ENCODE data around the gene CYLD. TPM values are rescaled to one million over a fixed set of nuclear protein-coding genes. Genes with fewer than 3 reads are reported as not detected.

The CYLD gene
- total RNA-seq, 2 experiments from 2014 or later: 7.4 to 14.9 TPM

DNA sequence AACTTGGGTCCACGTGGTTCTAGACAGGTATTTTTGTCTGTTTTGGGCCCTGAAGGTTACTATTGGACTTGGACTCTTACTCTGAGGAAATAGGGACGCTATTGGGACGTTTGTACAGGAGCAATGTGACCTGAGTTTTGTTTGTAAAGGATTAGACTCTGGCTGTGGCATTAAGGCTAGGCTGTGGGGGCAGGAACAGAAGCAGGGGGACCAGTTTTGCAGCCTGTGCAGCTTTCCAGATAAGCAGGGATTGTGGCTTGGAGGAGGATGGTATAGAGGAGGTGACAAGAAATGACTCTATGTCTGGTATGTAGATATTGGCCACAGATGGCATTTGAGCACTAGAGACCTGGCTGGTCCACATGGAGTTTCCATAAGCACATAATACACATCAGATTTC lies 35.6 kb upstream of the CYLD start:
- Histone ChIP-seq H3K4me1 (ENCODE audit: insufficient read depth, low read length, poor library complexity, severe bottlenecking) (no peaks in the 10 kb centered on the region), H2AFZ (ENCODE audit: low read length) (no peak overlapping the region), H3K36me3 (ENCODE audit: insufficient read depth, low read length) (no peaks in the 10 kb centered on the region), H3K27ac (ENCODE audit: low read depth, low read length, poor library complexity, severe bottlenecking) (no peak overlapping the region), H3K79me2 (ENCODE audit: insufficient read depth, low read depth, low read length) (no peaks in the 10 kb centered on the region), H3K9me3 (ENCODE audit: low read length) (peaks cover 14% of the 10 kb centered on the region; the same call in 1 of the 2 replicates), H3K4me2 (ENCODE audit: low read length) (no peak overlapping the region), H3K4me3 (ENCODE audit: low read depth, low read length, poor library complexity, severe bottlenecking) (no peak overlapping the region), H3K9me2 (ENCODE audit: insufficient read depth, low read length) (no peaks in the 10 kb centered on the region), H4K20me1 (ENCODE audit: insufficient read depth, low read length) (no peaks in the 10 kb centered on the region)
- no TSS peak for BruUV-seq (replicated peaks)
- intact Hi-C loops (cut with micrococcal nuclease; ENCODE audit: unreplicated experiment): no loop called here
- ChIA-PET CTCF (ENCODE audit: unreplicated experiment) (no interaction called here), POLR2A (no interaction called here)
- DNase-seq (ENCODE audit: low spot score): no peak
- no peak for TF ChIP-seq EZH2phosphoT487 (IDR thresholded peaks at IDR 0.05; ENCODE audit: borderline replicate concordance, low read depth, low read length)

DNA sequence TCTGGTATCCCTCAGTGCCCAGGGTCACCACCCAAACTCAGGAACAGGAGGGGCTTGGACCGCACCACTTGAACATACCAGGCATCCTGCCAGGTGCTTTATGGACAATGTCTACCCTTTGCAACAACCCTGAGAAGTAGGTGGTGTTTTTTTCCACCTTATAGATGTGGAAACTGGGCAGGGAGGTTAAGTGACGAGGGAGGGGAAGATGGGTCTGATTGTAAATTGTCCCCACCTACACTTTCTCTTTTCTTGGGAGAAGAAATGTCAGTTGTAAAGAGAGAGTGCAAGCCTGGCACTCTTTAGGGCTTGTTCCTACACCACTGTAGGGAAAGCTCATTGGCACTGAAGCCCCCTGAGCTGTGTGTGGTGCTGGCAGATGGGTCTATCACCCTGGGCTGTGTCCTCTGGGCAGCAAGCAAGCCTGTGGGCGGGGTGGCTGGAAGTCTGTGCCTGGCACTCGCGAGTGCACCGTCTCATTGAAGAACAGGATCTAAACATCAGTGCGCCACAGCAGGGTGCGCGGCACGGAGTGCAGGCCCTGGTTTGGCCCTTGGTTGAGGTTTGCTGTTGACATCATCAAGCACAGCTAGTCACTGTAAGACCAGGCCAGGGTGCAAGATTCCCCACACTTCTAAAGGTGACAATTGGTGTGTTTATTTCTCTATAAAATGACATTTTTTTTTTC lies 33.4 kb upstream of the CYLD start:
- Histone ChIP-seq H3K27ac (ENCODE audit: low read depth, low read length, poor library complexity, severe bottlenecking) (no peak overlapping the region), H3K4me1 (ENCODE audit: insufficient read depth, low read length, poor library complexity, severe bottlenecking) (no peaks in the 10 kb centered on the region), H3K9me2 (ENCODE audit: insufficient read depth, low read length) (no peaks in the 10 kb centered on the region), H3K79me2 (ENCODE audit: insufficient read depth, low read depth, low read length) (no peaks in the 10 kb centered on the region), H3K36me3 (ENCODE audit: insufficient read depth, low read length) (no peaks in the 10 kb centered on the region), H2AFZ (ENCODE audit: low read length) (no peak overlapping the region), H3K9me3 (ENCODE audit: low read length) (peaks cover 14% of the 10 kb centered on the region; the same call in 1 of the 2 replicates), H4K20me1 (ENCODE audit: insufficient read depth, low read length) (no peaks in the 10 kb centered on the region), H3K4me3 (ENCODE audit: low read depth, low read length, poor library complexity, severe bottlenecking) (no peak overlapping the region), H3K4me2 (ENCODE audit: low read length) (no peak overlapping the region)
- POLR2A ChIA-PET: interaction anchor here (0.8 kb wide), 1 partner anchor 10 kb away, joined by 3 read pairs; no protein-coding TSS in a partner anchor
- CTCF ChIA-PET (ENCODE audit: unreplicated experiment): no interaction called here
- no peak for DNase-seq (ENCODE audit: low spot score)
- intact Hi-C loops (cut with micrococcal nuclease; ENCODE audit: unreplicated experiment): no loop called here
- no TSS peak for BruUV-seq (replicated peaks)
- TF ChIP-seq, protein P1, sequence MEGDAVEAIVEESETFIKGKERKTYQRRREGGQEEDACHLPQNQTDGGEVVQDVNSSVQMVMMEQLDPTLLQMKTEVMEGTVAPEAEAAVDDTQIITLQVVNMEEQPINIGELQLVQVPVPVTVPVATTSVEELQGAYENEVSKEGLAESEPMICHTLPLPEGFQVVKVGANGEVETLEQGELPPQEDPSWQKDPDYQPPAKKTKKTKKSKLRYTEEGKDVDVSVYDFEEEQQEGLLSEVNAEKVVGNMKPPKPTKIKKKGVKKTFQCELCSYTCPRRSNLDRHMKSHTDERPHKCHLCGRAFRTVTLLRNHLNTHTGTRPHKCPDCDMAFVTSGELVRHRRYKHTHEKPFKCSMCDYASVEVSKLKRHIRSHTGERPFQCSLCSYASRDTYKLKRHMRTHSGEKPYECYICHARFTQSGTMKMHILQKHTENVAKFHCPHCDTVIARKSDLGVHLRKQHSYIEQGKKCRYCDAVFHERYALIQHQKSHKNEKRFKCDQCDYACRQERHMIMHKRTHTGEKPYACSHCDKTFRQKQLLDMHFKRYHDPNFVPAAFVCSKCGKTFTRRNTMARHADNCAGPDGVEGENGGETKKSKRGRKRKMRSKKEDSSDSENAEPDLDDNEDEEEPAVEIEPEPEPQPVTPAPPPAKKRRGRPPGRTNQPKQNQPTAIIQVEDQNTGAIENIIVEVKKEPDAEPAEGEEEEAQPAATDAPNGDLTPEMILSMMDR (conservative IDR thresholded peaks at IDR 0.05; ENCODE audit: low read length): no peak
- no peak for TF ChIP-seq EZH2phosphoT487 (IDR thresholded peaks at IDR 0.05; ENCODE audit: borderline replicate concordance, low read depth, low read length)

DNA sequence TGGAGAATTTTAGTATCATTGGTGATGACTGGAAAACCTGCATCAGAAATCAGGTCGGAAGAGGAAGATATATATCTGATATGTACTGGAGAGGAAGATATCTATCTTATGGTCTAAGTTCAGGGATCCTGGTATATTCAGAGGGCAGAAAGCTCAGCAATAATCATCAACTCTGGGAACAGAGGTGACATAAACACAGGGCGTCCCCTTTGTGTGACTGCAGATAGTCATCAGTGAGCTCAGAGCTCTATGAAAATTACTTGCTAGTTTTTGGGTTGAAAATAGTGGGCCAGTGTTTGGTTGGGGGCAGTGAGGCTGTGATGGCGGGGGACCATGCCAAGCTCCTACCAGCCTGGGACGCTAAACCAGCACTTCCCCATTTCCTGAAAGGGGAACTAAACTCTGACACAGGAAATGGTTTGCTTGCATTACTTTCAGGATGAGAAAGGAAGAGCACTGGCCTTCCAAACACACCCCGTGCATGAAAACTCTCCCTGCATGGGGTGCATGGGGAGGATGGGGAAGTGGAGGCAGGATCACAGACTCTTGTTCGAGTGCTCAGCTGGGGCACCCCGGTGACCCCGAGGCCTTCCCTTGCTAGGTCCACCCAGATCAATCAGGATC lies 32.7 kb upstream of the CYLD start:
- Histone ChIP-seq H3K4me3 (ENCODE audit: low read depth, low read length, poor library complexity, severe bottlenecking) (no peak overlapping the region), H3K4me2 (ENCODE audit: low read length) (no peak overlapping the region), H3K36me3 (ENCODE audit: insufficient read depth, low read length) (no peaks in the 10 kb centered on the region), H4K20me1 (ENCODE audit: insufficient read depth, low read length) (no peaks in the 10 kb centered on the region), H3K9me3 (ENCODE audit: low read length) (peaks cover 12% of the 10 kb centered on the region; the same call in 1 of the 2 replicates), H2AFZ (ENCODE audit: low read length) (no peak overlapping the region), H3K27ac (ENCODE audit: low read depth, low read length, poor library complexity, severe bottlenecking) (no peak overlapping the region), H3K4me1 (ENCODE audit: insufficient read depth, low read length, poor library complexity, severe bottlenecking) (no peaks in the 10 kb centered on the region), H3K79me2 (ENCODE audit: insufficient read depth, low read depth, low read length) (no peaks in the 10 kb centered on the region), H3K9me2 (ENCODE audit: insufficient read depth, low read length) (no peaks in the 10 kb centered on the region)
- POLR2A ChIA-PET: interaction anchor here (0.8 kb wide), 1 partner anchor 10 kb away, joined by 3 read pairs; no protein-coding TSS in a partner anchor
- CTCF ChIA-PET (ENCODE audit: unreplicated experiment): no interaction called here
- DNase-seq (ENCODE audit: low spot score): peak; percentile 11
- BruUV-seq (replicated peaks): no TSS peak
- intact Hi-C loops (cut with micrococcal nuclease; ENCODE audit: unreplicated experiment): no loop called here
- TF ChIP-seq, protein P1 (conservative IDR thresholded peaks at IDR 0.05; ENCODE audit: low read length): no peak
- no peak for TF ChIP-seq EZH2phosphoT487 (IDR thresholded peaks at IDR 0.05; ENCODE audit: borderline replicate concordance, low read depth, low read length)
